ENCODE results near the gene PLEKHA1. TPM values are rescaled to one million over a fixed set of nuclear protein-coding genes. Genes with fewer than 3 reads are reported as not detected.

Gene PLEKHA1
- polyA plus RNA-seq, 4 donors: 93.3 to 105 (median 102) TPM

GRCh38 chr10:122346326-122346950 lies 28.1 kb upstream of the PLEKHA1 start:
- no peak for DNase-seq (ENCODE audit: low read depth in 4 of 4, low spot score in 3 of 4)

GRCh38 chr10:122347170-122347841 lies 27.2 kb upstream of the PLEKHA1 start:
- DNase-seq (ENCODE audit: low read depth in 4 of 4, low spot score in 3 of 4): no peak

DNA sequence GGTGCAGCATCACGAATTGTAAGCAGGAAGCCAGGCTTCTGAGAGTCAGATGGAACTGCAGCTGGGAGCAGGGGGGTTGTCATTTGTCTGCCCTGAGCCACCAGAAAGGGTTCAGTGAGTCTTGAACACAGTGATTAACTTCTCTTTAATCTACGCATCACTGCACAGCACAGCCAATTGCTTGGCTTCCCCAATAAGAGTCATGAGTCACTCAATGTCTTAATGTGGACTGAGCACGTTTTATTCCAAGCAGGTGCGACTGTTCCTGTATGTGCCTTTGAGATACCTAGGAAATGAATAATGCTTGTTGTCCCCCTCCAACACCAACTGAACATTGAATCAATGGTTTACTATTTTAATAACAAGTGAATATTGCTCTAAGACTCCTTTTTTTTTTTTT lies 26.0 kb upstream of the PLEKHA1 start:
- peak in 3 of 4 donors; percentile 44 to 67 (median 67) for DNase-seq (ENCODE audit: low read depth in 4 of 4, low spot score in 3 of 4)

DNA sequence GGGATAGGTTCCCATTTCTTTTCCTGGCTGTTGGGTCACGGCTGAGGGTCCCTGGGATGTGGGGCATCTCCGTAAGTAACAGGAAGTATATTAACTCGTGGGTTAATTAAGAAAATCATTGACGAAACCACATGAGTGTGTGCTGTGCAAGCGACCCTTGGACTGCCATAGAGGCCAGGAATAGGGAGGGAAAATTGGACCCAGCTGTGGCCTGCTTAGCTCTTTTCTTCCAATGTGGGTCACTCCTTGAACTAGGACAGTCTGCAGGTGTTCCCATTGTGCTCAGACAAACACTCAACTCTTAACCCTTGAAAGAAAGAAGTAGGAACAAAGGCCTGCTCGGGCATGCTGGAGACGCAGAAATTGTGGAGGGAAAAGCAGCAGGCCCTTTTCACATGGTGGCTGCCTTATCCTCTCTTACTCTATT lies 25.6 kb upstream of the PLEKHA1 start:
- peak in 3 of 4 donors; percentile 45 to 74 (median 72) for DNase-seq (ENCODE audit: low read depth in 4 of 4, low spot score in 3 of 4)

DNA sequence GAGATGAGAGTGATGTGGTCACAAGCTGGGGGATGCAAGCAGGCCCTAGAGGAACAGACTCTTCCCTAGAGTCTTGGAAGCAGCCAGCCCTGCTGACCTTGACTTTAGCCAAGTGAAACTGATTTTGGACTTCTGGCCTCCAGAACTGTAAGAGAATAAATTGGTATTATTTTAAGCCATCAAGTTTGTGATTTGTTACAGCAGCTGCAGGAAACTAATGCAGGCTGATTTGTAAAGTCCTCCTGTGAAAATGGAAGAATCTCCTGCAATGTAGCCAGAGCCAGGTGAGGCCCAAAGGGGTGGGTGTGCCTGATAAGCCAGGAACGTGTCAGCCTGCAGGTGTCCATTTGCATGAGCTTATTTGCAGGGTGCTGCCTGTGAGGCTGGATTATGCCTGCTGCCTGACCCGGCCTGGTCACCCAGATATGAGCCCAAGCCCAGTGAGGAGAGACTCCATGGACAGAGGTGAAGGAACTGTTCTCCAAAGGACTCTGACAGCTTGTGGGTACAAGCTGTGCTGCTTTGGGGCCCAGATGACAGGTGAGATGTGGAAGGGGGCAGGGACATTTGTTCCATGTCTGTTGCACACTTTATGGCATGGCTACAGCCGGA lies 24.6 kb upstream of the PLEKHA1 start:
- DNase-seq (ENCODE audit: low read depth in 4 of 4, low spot score in 3 of 4): no peak

- no peak for DNase-seq (ENCODE audit: low read depth in 4 of 4, low spot score in 3 of 4)
Measured at GRCh38 chr10:122350893-122351292, 23.6 kb upstream of the PLEKHA1 start.

DNA sequence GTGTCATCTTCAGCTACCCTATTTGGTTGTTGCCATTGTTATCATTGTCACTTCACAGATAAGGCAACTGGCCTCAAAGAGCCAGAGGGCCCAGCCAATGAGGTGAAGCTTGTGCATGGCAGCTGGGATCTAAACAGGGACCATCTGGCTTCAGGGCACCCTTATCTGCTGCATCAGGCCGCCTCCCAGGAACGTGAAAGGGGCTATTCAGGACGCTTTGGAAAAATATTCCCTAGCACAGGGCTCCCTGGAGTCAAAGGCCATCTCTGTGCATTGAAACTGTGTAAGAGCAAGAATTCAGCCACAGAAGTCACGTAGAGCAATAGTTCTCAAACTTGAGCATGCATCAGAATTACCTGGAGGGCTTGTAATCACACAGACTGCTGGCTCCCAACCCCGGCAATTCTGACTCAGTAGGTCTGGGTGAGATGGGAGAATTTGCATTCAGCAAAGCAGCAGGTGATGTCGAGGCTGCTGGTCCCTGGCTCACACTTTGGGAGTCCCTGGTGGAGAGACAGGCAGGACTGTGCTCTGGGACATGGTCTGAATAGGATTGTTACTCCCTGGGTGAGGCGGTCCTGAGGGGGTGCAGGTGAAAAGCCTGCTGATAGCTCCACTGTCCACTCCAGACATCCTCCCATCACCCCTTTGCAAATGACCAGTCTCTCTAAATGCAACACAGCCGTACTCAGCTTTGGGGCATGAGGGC lies 21.5 kb upstream of the PLEKHA1 start:
- no peak for DNase-seq (ENCODE audit: low read depth in 4 of 4, low spot score in 3 of 4)

- no peak for DNase-seq (ENCODE audit: low read depth in 4 of 4, low spot score in 3 of 4)
Measured at GRCh38 chr10:122354383-122354782, 20.1 kb upstream of the PLEKHA1 start.

GRCh38 chr10:122357685-122358084 lies 16.8 kb upstream of the PLEKHA1 start:
- no peak for DNase-seq (ENCODE audit: low read depth in 4 of 4, low spot score in 3 of 4)

GRCh38 chr10:122359621-122360020 lies 14.9 kb upstream of the PLEKHA1 start:
- DNase-seq (ENCODE audit: low read depth in 4 of 4, low spot score in 3 of 4): no peak

GRCh38 chr10:122361046-122361445 lies 13.5 kb upstream of the PLEKHA1 start:
- no peak for DNase-seq (ENCODE audit: low read depth in 4 of 4, low spot score in 3 of 4)

DNA sequence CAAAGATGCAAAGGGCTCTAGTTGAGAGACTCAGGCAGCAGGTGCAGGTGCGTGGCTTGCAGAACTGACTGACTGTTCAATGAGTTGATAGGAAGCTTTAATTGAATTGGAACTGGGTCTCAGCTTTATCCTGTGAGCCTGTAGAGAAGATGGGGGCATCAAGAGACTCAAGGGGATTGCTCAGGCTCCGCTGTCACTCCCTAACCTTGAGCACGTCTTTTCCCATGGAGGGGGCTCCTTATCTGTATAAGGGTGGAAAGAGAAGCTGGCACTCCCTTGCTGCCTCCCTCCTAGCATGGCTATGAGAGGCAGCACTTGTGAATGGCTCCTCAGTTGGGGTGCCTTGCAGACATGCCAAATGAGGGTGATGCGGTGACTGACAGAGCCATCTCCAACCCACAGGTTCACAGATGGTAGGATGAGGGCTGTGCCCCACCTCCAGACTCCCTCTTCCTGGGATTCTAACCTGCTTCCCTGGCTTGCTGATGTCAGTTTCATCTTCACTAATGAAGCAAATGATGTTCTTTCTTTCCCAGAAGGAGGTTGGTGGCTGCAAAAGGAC lies 12.4 kb upstream of the PLEKHA1 start:
- no peak for DNase-seq (ENCODE audit: low read depth in 4 of 4, low spot score in 3 of 4)

DNA sequence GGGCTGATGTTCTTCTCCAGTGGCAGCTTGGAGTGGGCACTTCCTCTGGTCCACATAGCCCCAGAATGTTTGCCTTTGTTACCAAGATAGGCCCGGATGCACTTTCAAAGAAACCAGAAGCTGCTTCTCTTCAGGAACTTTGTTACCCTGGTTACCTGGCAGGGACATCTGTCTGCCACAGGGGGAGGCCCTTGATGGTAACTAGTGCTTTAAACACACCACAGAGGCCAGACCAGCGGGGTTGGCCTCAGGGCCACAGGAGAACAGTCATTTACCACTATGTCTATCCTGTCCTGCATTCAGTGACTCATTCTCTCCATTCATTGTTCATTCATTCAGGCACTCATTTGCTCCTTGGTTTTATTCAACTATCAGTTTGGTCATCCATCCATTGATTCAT lies 11.9 kb upstream of the PLEKHA1 start:
- DNase-seq (ENCODE audit: low read depth in 4 of 4, low spot score in 3 of 4): no peak

GRCh38 chr10:122363311-122363710 lies 11.2 kb upstream of the PLEKHA1 start:
- no peak for DNase-seq (ENCODE audit: low read depth in 4 of 4, low spot score in 3 of 4)

DNA sequence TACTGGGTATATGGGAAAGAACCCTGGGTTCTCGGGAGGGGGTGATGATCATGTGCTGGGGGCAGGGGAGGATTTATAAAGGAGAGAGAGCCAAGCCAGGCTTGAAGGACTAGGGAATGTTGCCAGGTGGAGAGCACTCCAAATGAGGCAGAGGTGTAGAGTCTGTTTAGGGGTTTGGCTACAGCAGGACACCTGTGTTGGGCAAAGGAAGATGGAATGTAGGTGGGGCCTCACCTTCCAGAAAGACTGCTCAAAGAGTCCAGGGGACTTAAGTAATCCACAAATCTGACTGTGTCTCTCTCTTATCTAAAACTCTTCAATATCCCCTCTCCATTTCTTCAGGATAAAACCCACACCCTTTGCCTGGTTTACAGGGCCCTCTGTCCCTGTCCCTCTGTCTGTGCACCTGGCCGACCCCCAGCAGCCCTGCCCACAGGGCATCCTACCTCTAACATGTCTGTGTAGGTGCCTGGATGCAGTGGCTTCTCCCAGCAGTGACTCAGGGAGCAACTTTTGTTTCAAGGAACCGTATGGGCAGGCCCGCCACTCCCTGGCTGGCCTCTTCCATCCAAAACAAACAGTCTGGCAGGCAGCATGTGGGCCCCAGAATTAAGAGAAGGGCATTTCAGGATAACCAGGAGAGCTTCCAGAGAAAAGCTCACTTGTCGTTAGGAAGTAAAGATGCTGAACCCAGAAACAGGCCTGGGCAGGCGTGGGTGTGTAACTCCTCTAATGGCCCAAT lies 10.6 kb upstream of the PLEKHA1 start:
- no peak for DNase-seq (ENCODE audit: low read depth in 4 of 4, low spot score in 3 of 4)

DNA sequence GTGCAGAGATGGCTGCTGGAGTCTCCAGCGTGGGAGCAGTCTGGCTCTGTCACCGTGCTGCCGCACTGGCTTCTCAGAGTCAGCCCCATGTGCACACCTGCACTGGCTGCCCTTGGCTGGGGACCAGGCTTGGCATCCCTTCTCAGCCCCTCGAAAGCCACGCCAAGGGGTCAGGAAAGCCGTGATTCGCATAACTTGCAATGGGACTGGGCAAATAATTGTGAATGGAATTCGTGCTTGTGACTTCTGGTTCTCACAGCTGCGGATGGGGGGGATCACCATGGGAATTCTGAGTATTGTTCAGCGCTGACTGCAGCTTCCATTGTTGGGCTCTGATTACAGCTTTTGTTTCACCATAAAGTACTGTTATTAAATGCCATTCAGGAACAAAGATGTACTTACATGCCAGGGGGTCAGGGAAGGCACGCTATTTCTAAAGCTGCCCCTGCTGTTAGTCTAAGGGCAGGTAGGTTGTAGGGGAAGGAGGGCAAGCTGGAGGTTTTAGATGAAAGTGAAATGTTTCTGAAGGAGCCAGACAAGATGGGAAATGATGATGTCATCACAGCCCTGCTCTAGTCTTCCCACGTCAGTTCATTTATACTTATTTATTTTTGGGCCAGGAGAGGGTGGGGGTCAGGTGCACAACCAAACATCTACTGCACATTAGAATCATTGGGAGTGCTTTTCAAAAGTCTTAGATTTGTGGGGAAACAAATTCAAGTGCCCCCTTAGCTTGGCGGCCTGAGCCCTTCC lies 5.8 kb upstream of the PLEKHA1 start:
- no peak for DNase-seq (ENCODE audit: low read depth in 4 of 4, low spot score in 3 of 4)

DNA sequence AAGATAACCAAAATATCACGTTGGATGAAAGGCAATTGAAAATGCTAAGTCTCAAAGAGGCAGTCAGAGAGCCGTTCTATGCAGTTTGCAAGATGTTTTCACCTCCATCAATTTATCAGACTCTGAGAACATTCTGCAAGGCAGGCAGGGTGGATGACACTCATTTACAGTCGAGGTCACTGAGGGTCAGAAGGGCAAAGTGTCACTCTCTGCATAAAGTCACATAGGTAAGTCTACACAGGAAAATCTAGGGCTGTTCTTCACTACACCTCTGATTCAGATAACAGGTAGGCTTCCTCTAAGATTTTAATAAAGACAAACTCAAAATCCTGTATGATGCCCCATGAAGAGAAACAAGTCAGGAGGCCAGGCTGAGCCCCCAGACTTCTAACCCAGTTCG lies 1.4 kb upstream of the PLEKHA1 start:
- no peak for DNase-seq (ENCODE audit: low read depth in 4 of 4, low spot score in 3 of 4)

DNA sequence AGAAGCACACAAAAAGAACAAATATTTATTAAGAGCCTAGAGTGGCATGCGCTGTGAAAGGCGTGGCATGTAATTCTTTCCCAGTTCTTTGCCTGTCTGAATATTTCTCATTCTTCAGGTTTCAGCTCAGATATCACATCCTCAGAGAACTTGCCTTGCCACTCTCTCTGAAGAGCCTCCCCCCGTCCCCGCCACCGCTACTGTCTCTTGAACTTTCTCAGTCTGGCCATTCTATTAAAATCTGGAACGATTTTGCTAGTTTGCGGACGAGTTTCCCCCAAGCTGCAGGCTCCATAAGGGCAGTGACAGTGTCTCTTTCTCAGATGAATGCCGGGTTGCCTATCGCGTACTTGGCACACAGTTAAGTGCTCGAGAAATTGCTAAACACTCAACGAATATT lies 787 bp upstream of the PLEKHA1 start:
- DNase-seq (ENCODE audit: low read depth in 4 of 4, low spot score in 3 of 4): peak in 1 of 4 donors; percentile 45

DNA sequence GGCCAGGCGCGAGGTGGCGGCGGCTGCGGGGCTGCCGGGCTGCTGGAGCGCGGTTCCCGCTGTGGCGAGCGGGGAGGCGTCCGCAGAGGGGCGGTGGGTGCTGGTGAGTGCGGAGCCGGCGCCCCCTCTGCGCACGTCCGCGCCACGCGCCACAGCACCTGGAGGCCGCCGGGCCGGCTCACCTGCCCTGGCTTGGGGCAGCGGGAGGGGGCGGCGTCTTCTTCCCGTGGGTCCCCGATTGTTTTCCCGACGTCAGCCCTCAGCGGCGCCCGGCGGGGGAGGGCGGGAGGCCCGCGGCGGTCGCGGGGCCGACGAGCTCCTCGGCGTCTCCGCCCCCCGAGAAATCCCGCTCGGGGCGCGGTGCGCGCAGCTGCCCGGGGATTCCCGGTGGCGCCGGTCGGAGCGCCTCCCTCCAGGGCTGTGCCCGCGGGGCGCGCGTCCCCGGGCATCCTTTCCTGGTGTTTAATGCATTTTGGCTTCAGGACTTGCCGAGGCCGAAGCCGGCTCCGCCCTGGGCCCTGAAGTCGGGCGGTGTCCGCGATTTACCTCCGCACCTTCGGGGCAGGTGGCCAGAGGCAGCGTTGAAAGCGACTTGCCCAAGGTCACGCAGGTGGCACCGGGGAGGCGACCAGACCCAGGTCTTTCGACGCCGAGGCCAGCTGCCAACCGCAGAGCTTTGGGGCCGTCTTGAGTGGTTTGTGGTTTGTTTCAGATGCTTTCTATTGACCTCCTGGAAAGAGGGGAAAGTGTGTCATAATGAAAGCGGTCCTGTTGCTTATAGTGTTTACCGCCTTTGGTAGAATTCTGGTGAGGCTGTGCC lies 561 bp downstream of the PLEKHA1 start:
- peak in 3 of 4 donors; percentile 30 to 56 (median 37) for DNase-seq (ENCODE audit: low read depth in 4 of 4, low spot score in 3 of 4)

All from right renal pelvis (tissue), 4 donors.